Activated gamma-delta T cell treated with Interleukin-2 at 50 U/mL for 16 hours (primary cell): ENCODE data around the gene MAGI2.

Experiments used
- DNase-seq: peaks from one replicate; pipeline ENCODE4 v3.0.0-alpha.2; 2020

The MAGI2 gene

GRCh38 chr7:79298145-79298760 lies 155.2 kb downstream of the MAGI2 start:
- DNase-seq: no peak

- no peak for DNase-seq
Observed at GRCh38 chr7:79296553-79297320, 156.7 kb downstream of the MAGI2 start.

GRCh38 chr7:79293655-79294142 lies 159.8 kb downstream of the MAGI2 start:
- DNase-seq: no peak

- no peak for DNase-seq
Observed at GRCh38 chr7:79292834-79293233, 160.6 kb downstream of the MAGI2 start.

- DNase-seq: no peak
Observed at GRCh38 chr7:79291498-79291865, 162.0 kb downstream of the MAGI2 start.

- no peak for DNase-seq
Observed at GRCh38 chr7:79290841-79291497, 162.5 kb downstream of the MAGI2 start.

- no peak for DNase-seq
Observed at GRCh38 chr7:79290398-79290797, 163.1 kb downstream of the MAGI2 start.

- DNase-seq: no peak
Observed at GRCh38 chr7:79288655-79289054, 164.8 kb downstream of the MAGI2 start.

- DNase-seq: no peak
Observed at GRCh38 chr7:79287981-79288380, 165.5 kb downstream of the MAGI2 start.

- DNase-seq: no peak
Observed at GRCh38 chr7:79286181-79286580, 167.3 kb downstream of the MAGI2 start.

GRCh38 chr7:79285756-79286155 lies 167.7 kb downstream of the MAGI2 start:
- no peak for DNase-seq

GRCh38 chr7:79284211-79284610 lies 169.3 kb downstream of the MAGI2 start:
- no peak for DNase-seq

GRCh38 chr7:79282882-79283602 lies 170.4 kb downstream of the MAGI2 start:
- no peak for DNase-seq

GRCh38 chr7:79282070-79282694 lies 171.3 kb downstream of the MAGI2 start:
- no peak for DNase-seq

GRCh38 chr7:79281426-79281825 lies 172.0 kb downstream of the MAGI2 start:
- DNase-seq: no peak

- DNase-seq: no peak
Observed at GRCh38 chr7:79272938-79273337, 180.5 kb downstream of the MAGI2 start.

GRCh38 chr7:79272066-79272669 lies 181.3 kb downstream of the MAGI2 start:
- no peak for DNase-seq

GRCh38 chr7:79268730-79269129 lies 184.7 kb downstream of the MAGI2 start:
- DNase-seq: no peak

- DNase-seq: no peak
Observed at GRCh38 chr7:79258826-79259225, 194.6 kb downstream of the MAGI2 start.

- DNase-seq: no peak
Observed at GRCh38 chr7:79257959-79258358, 195.5 kb downstream of the MAGI2 start.

GRCh38 chr7:79245623-79246249 lies 207.7 kb downstream of the MAGI2 start:
- no peak for DNase-seq

GRCh38 chr7:79244482-79244881 lies 209.0 kb downstream of the MAGI2 start:
- no peak for DNase-seq
